Right lobe of liver (tissue), 6 donors: Measurements from ENCODE around the gene C1orf116. TPM values are rescaled to one million over a fixed set of nuclear protein-coding genes. Genes with fewer than 3 reads are reported as not detected.
A peak's percentile ranks its signal among the peaks of the same experiment; 100 is the strongest.

Experiments
- ATAC-seq, 4 donors: fragments of 200-7000 bp; cut with Tn5 transposase; one replicate each; pipeline ENCODE4 v1.9.1; 2020; ENCODE audit warnings: mild to moderate bottlenecking in 4 of 4, moderate library complexity in 4 of 4
- DNase-seq, 3 donors: peaks; one replicate each; pipeline ENCODE4 v3.0.0-alpha.2; 2020
- H3K27ac ChIP-seq, 3 donors: fragments of 200-600 bp; one replicate each; pipeline ENCODE4 v1.8.0; 2022
- H3K27me3 ChIP-seq, 2 donors: fragments of 200-600 bp; one replicate each; pipeline ENCODE4 v1.8.0; 2022
- H3K36me3 ChIP-seq, 4 donors: fragments of 200-600 bp; sonication (generic) in 1 of 4; one replicate each; pipeline versions ENCODE4 v1.5.1 to v1.8.0; 2017 to 2022; ENCODE audit warnings: control low read depth in 1 of 4
- H3K4me1 ChIP-seq, 4 donors: fragments of 200-600 bp; sonication (generic) in 1 of 4; one replicate each; pipeline versions ENCODE4 v1.5.1 to v1.8.0; 2017 to 2022; ENCODE audit warnings: control low read depth in 1 of 4
- H3K4me3 ChIP-seq, 3 donors: fragments of 200-600 bp; one replicate each; pipeline ENCODE4 v1.8.0; 2022
- H3K9me3 ChIP-seq, 4 donors: fragments of 200-600 bp; sonication (generic) in 1 of 4; one replicate each; pipeline versions ENCODE4 v1.5.1 to v1.8.0; 2017 to 2022; ENCODE audit warnings: control low read depth in 1 of 4
- CTCF ChIP-seq, 4 donors: fragments of 200-600 bp in 3 of 4; fragments of 450-650 bp in 1 of 4; IDR thresholded peaks; one replicate each; pipeline versions ENCODE4 v1.5.1 to v1.8.0; 2016 to 2022; ENCODE audit warnings: antibody characterized with exemption in 4 of 4, mild to moderate bottlenecking in 2 of 4
- POLR2A ChIP-seq: fragments of 450-650 bp; IDR thresholded peaks from one replicate; pipeline ENCODE4 v1.6.1; 2017; ENCODE audit warnings: antibody characterized with exemption, mild to moderate bottlenecking
- WGBS: methylation state at CpG from one replicate; pipeline ENCODE4 v1.1.6; 2018; ENCODE audit warnings: low coverage, low lambda C conversion rate; ENCODE audit not compliant: insufficient coverage; ENCODE audit errors: missing lambda C conversion rate; 5-methylcytosine and 5-hydroxymethylcytosine counted together
- intact Hi-C, 2 donors: fragments of 100-400 bp; cut with DNase I; formaldehyde crosslinking; loops; one replicate each; pipeline versions ENCODE4 v1.11.2 to v1.14.1; 2022
- total RNA-seq, 6 experiments: library from RNA; depleted of rRNA in 2 of 6; stranded (reverse); fragments of >200 nt in 2 of 6; fragmentation: NEBNext Ultra II Directional in 3 of 6; extraction: Animal tissue kit (Norgen Biotek cat#: 25700) in 3 of 6; gene quantifications; one replicate each; pipeline versions ENCODE4 v1.1.0 to v1.2.4, GENCODE V29; 2016 to 2023
- donor health status: DM: no; HTN: yes; CAD: no.
- donor health status: DM: no; HTN: no; CAD: no.
- donor health status: DM: no; HTN: no; CAD: no.
- donor health status: DM: no; HTN: yes; CAD: no.
- donor health status: DM: no; HTN: yes; CAD: no.

C1orf116 gene
- total RNA-seq, 6 experiments from 2014 or later = 0.27 to 0.68 (median 0.37) TPM

DNA sequence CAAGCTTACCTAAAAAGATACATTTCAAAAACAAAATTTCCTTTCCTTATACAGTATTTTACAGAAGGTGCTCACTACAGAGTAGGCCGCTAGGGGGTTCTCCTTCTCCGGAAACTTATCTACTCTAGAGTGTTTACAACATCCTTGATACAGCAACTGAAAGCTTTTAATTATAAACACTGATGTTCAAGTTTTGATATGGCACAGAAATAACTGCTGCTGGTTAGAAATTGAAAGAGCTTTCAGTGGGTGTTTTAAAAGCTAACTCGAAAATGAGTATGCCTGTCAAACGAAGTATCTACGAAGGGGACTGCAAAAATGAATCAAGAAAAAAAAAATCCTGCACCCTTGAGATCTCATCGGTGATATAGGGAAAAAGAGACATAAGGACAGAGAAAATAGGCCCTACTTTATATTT, 17.4 kb upstream of the C1orf116 start:
- Histone ChIP-seq H3K9me3 (no peaks in the 10 kb centered on the region), H3K4me1 (peaks cover 0 to 16% (median 1%) of the 10 kb centered on the region in 4 donors), H3K4me3 (peak overlapping the region; percentile 69 to 96 (median 86)), H3K27ac (peak overlapping the region; percentile 69 to 83 (median 76)), H3K27me3 (no peaks in the 10 kb centered on the region), H3K36me3 (peaks cover 0 to 11% (median 0%) of the 10 kb centered on the region in 4 donors)
- intact Hi-C loops = no loop called here
- peak; percentile 69 to 80 (median 76) for TF ChIP-seq CTCF (IDR thresholded peaks at IDR 0.05)
- no peak for TF ChIP-seq POLR2A
- ATAC-seq (peak; percentile 27 to 41 (median 40)), DNase-seq (no peak)
- WGBS = under 1% methylated on average over 6 of the region's 6 CpGs

GRCh38 chr1:207049514-207049913, 17.0 kb upstream of the C1orf116 start:
- peak overlapping the region in 1 of 3 donors; percentile 86 for H3K4me3 ChIP-seq

DNA sequence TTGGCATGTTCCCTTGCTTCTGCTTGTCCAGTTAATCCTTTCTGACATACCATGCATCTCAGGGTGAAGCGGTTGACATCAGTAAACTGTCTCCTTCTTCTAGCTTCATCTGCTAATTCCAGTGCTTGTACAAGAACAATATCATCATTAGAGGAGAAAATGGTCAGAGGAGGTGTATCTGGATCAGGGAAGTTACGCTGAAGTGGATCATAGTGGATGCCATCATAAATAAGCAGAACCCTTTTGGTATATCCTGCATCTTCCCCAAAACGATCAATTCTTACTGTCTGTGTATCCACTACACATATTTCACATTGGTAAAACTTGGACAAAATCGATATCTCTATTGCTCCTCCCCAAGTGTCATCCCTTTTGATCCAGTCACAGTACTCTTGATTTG, 16.5 kb upstream of the C1orf116 start:
- Histone ChIP-seq H3K4me3 (no peak overlapping the region), H3K9me3 (no peaks in the 10 kb centered on the region), H3K4me1 (peaks cover 0 to 19% (median 1%) of the 10 kb centered on the region in 4 donors), H3K27ac (no peak overlapping the region), H3K27me3 (no peaks in the 10 kb centered on the region), H3K36me3 (peaks cover 0 to 11% (median 0%) of the 10 kb centered on the region in 4 donors)
- intact Hi-C loops = no loop called here
- TF ChIP-seq CTCF (IDR thresholded peaks at IDR 0.05) (no peak), POLR2A (no peak)
- 67% methylated on average over 4 of the region's 4 CpGs for WGBS
- DNase-seq = no peak
- no peak for ATAC-seq

More at GRCh38 chr1:207049514-207049913, 17.0 kb upstream of the C1orf116 start:
- H3K4me1 ChIP-seq = peaks cover 0 to 16% (median 1%) of the 10 kb centered on the region in 4 donors
- DNase-seq (no peak), ATAC-seq (no peak)
- H3K27ac ChIP-seq = no peak overlapping the region
- H3K27me3 ChIP-seq = no peaks in the 10 kb centered on the region
- no peaks in the 10 kb centered on the region for H3K9me3 ChIP-seq
- H3K36me3 ChIP-seq = peaks cover 0 to 11% (median 0%) of the 10 kb centered on the region in 4 donors
- WGBS = 31% methylated on average over 8 of the region's 8 CpGs
- TF ChIP-seq POLR2A (no peak), CTCF (IDR thresholded peaks at IDR 0.05) (no peak)
- intact Hi-C loops = no loop called here

- Histone ChIP-seq H3K4me1 (peaks cover 0 to 29% (median 1%) of the 10 kb centered on the region in 4 donors), H3K4me3 (no peak overlapping the region), H3K27me3 (no peaks in the 10 kb centered on the region), H3K36me3 (peaks cover 0 to 11% (median 0%) of the 10 kb centered on the region in 4 donors), H3K27ac (no peak overlapping the region), H3K9me3 (no peaks in the 10 kb centered on the region)
- intact Hi-C loops = no loop called here
- ATAC-seq = no peak
- TF ChIP-seq POLR2A (no peak), CTCF (IDR thresholded peaks at IDR 0.05) (no peak)
- 75% methylated on average over 6 of the region's 6 CpGs for WGBS
- DNase-seq = no peak
Measured at GRCh38 chr1:207048041-207048440, 15.5 kb upstream of the C1orf116 start.

DNA sequence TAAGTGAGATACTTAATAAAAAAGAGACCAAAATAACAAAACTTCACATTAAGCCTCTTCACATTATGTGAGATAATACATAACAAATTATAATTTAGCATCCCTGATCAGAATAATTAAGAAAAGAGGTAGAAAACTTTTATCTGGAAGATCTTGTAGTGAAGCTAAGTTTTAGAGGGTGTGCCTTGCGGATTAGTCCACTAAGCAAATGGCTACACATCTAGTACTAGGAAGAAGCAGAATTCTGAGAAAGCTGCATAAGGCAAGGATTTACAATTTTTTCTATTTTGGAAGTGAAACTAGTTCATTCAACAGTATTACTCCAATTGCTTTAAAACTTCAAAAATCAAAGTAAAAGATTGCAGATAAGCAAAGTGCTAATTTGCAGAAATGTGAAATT, 14.9 kb upstream of the C1orf116 start:
- H3K36me3 ChIP-seq = peaks cover 0 to 11% (median 0%) of the 10 kb centered on the region in 4 donors
- 89% methylated on average over 1 of the region's 1 CpG for WGBS
- H3K9me3 ChIP-seq = no peaks in the 10 kb centered on the region
- no peak for ATAC-seq
- no peak overlapping the region for H3K27ac ChIP-seq
- H3K27me3 ChIP-seq = no peaks in the 10 kb centered on the region
- no peak for DNase-seq
- H3K4me1 ChIP-seq = peaks cover 0 to 30% (median 1%) of the 10 kb centered on the region in 4 donors
- intact Hi-C loops = no loop called here
- TF ChIP-seq CTCF (IDR thresholded peaks at IDR 0.05) (no peak), POLR2A (no peak)
- no peak overlapping the region for H3K4me3 ChIP-seq
